HG03558 (cell line): ENCODE data around the gene TMEM125.

ENCODE experiments used
- ATAC-seq: cut with Tn5 transposase; IDR thresholded peaks from one replicate; pipeline ENCODE4 v1.9.1; 2021; ENCODE audit warnings: moderate number of reproducible peaks; ENCODE audit not compliant: unreplicated experiment; ENCODE audit errors: extremely low read depth

The TMEM125 gene

DNA sequence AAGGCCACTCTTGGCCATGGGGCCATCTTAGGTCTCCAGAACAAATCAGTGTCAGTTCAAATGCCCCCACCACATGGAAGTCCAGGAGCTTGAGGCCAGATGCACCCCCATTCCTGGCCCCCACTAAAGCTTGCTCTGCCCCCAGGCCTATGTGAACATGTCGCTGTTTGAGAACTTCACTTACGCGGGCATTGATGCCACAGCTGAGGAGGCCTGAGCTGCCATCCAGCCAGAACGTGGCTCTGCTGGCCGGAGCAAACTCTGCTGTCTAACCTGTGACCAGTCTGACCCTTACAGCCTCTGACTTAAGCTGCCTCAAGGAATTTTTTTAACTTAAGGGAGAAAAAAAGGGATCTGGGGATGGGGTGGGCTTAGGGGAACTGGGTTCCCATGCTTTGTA lies 52.7 kb downstream of the TMEM125 start:
- ATAC-seq = no peak
